ENCODE data around the gene POLR1A.

GRCh38 chr2:86064006-86064405 lies 41.7 kb downstream of the POLR1A start:
- TF ChIP-seq CTCF (IDR thresholded peaks at IDR 0.05) (no peak), REST (IDR thresholded peaks at IDR 0.05; ENCODE audit: insufficient read depth in 1 of 2, low read depth in 2 of 2, low read length in 1 of 2) (no peak), POLR2AphosphoS5 (IDR thresholded peaks at IDR 0.05; ENCODE audit: low read depth, low read length) (no peak), TCF7L2 (IDR thresholded peaks at IDR 0.05; ENCODE audit: low read depth, low read length) (no peak), SIN3A (IDR thresholded peaks at IDR 0.05; ENCODE audit: borderline replicate concordance, insufficient read depth, low read depth, low read length) (no peak)

All from Panc1 (cell line).